LNCAP (cell line): ENCODE data around the gene TMEM234.

ENCODE experiments used
- CTCF ChIP-seq: fragments of 450-650 bp; IDR thresholded peaks from 2 replicates; pipeline ENCODE4 v1.5.1; 2017; ENCODE audit warnings: mild to moderate bottlenecking

The TMEM234 gene

DNA sequence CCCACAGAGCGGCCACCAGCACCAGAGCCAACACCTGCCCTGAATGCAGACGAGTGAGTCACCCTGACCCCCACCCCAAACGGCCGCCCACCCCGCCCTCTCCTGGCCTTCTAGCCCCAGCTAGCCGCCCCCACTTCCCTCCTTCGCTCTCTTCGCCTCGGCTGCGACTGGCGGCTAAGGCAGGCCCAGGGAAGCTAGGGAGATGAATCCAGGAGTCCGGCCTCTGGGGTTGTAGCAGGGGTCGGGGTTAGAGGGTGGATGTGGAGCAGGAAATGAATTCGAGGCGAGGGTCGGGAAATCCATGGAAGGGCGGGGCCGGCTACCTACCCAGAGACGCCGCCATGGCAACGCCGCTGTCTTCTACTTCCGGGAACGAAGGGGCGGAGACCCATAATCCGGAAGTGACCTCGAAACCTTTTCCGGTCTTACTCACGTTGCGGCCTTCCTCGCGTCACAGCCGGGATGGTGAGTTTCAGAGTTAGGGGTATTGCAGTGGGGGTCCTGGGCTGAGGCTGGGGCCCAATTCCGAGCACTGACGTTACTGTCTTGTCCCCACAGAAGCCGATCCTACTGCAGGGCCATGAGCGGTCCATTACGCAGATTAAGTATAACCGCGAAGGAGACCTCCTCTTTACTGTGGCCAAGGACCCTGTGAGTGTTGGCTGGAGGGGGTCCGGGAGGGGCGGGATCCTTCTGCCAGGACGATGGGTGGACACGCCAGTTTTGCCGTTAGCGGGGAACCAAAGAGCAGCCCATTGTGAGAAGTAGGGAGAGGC is at the start of gene TMEM234, which contains the start of gene EIF3I:
TMEM234 (minus strand) TSS at position 374 of the 776 bp plus-strand sequence; CDS start at position 343, 31 bp downstream.
EIF3I (plus strand) TSS at position 428 of the 776 bp plus-strand sequence; CDS start at position 463, 35 bp downstream.
- TF ChIP-seq CTCF = no peak

GRCh38 chr1:32269744-32270143 is 47.6 kb upstream of the TMEM234 start:
- no peak for TF ChIP-seq CTCF

DNA sequence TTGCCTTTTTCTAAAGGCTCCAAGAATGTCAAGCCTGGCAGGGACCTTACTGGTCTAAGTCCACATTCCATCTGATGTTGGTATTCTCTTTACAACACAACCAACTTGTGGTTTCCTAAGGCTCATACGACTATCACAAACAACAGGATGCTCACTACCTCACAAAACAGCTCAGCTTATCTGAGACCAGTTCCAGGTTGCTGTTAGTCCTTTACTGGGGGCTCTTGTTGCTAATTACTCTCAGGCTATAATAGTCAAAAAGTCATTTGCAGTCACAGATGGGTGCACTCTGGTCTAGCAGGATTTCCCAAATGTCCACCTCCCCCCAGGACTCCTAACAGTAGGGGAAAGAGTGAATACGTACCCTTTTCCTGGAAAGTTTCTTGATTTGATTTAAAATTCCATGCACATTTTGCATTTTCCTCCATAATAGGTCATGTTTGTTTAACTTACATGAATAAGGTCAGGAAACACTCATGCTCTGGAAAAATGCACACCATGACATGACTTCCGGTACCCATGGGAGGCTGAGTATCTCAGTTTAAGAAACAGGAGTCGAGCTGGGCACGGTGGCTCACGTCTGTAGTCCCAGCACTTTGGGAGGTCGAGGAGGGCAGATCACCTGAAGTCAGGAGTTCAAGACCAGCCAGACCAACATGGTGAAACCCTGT is 44.9 kb upstream of the TMEM234 start:
- TF ChIP-seq CTCF = no peak

DNA sequence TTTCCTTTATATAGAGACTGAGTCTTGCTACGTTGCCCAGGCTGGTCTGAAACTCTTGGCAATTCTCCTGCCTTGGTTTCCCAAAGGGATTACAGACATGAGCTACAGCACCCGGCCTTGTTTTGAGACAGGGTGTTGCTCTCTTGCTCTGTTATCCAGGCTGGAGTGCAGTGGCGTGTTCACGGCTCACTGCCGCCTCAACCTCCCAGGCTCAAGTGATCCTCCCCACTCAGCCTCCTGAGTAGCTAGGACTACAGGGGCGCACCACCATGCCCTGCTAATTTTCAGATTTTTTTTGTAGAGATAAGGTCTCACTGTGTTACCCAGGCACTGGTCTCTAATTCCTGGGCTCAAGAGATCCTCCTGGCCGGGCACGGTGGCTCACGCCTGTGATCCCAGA is 43.7 kb upstream of the TMEM234 start:
- TF ChIP-seq CTCF = no peak

GRCh38 chr1:32263744-32264143 is 41.6 kb upstream of the TMEM234 start:
- no peak for TF ChIP-seq CTCF

GRCh38 chr1:32257227-32257508 is 35.0 kb upstream of the TMEM234 start:
- no peak for TF ChIP-seq CTCF

- no peak for TF ChIP-seq CTCF
These were observed 34.5 kb upstream of the TMEM234 start for GRCh38 chr1:32256473-32257226.
